Measurements from ENCODE around the gene CDT1.

GRCh38 chr16:88768071-88768783, 35.4 kb upstream of the CDT1 start:
- TF ChIP-seq CTCF (IDR thresholded peaks at IDR 0.05 in 8 of 11, conservative IDR thresholded peaks at IDR 0.05 in 3 of 11) (no peak), POLR2AphosphoS5 (IDR thresholded peaks at IDR 0.05) (peak; percentile 55 to 75 (median 63)), POLR2A (IDR thresholded peaks at IDR 0.05) (no peak)

All from spleen (tissue), 7 donors.